ENCODE results near the gene NCAPD3.
"Not testable (repeated sequence)": the region's sequence is repeated elsewhere in the genome, so short reads cannot be mapped to it uniquely, and the experiment has no call there.

Gene NCAPD3

GRCh38 chr11:134126217-134126822 lies 97.4 kb downstream of the NCAPD3 start:
- peak; percentile 91 for DNase-seq

DNA sequence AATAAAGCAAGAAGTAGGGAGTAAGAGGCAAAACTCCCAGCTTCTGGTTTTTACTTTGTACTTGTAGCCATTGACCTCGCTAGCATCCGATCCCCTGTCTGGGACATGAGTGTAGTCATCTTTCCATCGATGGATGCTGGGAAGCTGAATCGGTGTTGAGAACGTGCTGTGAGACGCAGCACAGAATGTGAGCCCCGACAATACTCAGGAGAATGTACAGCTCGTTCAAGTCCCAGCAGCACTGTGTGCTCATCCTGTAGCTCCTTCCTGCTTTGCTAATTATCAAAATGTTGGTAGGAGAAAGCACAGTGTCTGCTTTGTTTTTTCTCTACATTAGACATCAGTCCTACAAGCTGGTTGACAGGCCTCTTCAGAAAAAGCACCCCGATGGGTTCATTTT lies 98.3 kb downstream of the NCAPD3 start:
- DNase-seq = no peak

- peak; percentile 39 for DNase-seq
Measured at GRCh38 chr11:134124660-134125451, 98.9 kb downstream of the NCAPD3 start.

DNA sequence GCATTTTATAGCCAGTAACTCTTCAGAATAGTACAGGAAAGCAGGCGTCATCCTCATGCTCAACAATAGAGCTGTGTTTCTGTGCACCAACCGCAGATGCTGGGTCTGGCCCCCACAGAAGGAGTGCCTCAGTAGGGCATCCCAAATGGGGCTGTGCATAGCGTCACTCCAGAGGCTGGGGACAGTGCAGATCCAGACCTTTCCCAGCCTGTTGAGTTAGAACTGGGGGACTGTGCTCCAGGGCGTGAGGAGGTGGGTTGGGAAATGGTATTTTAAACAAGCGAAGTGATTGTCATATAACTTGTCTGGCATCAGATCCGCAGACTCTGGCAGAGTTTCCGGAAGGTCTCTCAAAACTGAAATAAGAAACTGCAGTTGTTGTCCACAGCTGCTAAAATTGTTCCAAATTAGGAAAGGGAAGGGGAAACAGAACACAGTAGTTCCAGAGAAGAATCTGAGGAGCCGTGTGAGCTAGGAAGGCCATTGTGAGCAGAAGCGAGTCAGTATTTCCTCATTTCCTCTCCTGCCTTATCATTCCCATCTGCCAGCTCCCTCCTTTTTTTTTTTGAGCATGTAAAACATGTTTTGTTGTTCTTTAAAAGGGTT lies 102.7 kb downstream of the NCAPD3 start:
- peak; percentile 52 for DNase-seq

- DNase-seq = peak; percentile 61
Measured at GRCh38 chr11:134120143-134120850, 103.5 kb downstream of the NCAPD3 start.

- DNase-seq = peak; percentile 76
Measured at GRCh38 chr11:134119094-134119493, 104.7 kb downstream of the NCAPD3 start.

DNA sequence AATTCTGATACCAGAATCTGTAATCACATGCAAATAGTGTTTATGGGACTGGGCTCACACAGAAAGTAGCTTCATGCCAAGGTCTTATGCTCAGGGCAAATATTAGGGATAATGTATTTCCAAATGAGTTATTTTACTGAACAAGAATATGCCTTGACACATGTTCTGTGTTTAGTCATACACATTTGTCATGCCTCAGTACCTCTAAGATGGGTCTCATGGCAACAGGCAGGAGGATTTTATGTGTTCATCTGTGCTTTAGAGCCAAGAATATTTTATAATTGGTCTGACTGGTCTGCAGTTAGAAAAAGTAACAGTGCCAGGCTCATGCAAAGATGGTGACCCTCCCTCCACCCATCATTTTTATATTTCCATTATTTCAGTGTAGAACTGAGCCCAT lies 105.8 kb downstream of the NCAPD3 start:
- DNase-seq = no peak

DNA sequence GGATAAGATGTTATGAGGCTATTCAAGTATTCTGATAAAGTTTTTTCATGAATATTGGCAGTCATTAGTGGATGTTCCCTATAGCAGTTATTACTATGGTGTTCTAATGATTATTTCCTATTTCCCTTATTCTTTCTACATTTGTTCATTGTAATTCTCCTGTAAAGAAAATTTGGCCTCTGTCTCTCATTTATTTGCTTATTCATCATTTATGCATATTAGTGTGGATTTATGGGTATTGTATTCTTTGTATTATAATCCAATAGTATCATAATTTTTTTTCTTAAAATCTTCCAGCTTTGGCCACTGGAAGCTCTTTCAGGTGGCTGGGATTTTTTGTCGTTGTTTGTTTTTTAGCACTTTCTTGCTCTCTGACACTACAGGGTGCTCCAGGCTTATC lies 107.6 kb downstream of the NCAPD3 start:
- DNase-seq = no peak

DNA sequence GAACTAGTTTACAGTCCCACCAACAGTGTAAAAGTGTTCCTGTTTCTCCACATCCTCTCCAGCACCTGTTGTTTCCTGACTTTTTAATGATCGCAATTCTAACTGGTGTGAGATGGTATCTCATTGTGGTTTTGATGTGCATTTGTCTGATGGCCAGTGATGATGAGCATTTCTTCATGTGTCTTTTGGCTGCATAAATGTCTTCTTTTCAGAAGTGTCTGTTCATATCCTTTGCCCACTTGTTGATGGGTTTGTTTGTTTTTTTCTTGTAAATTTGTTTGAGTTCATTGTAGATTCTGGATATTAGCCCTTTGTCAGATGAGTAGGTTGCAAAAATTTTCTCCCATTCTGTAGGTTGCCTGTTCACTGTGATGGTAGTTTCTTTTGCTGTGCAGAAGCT lies 110.0 kb downstream of the NCAPD3 start:
- not testable (repeated sequence) for DNase-seq

GRCh38 chr11:134110252-134110815 lies 113.4 kb downstream of the NCAPD3 start:
- no peak for DNase-seq

All from EL (cell line).